RWPE1 (cell line): ENCODE results near the gene PDLIM3.
A peak's percentile ranks its signal among the peaks of the same experiment; 100 is the strongest.

Experiments
- CTCF ChIA-PET: fragments of 350-600 bp; sonication (Branson Sonifier 250); formaldehyde crosslinking; extraction: SDS; loops from one replicate; lab custom pipeline; 2021; lab: Yijun Ruan, JAX
- POLR2A ChIA-PET: fragments of 400-600 bp; formaldehyde crosslinking; extraction: SDS; loops from one replicate; lab custom pipeline; 2020; ENCODE audit warnings: antibody characterized with exemption; ENCODE audit not compliant: low non-redundant PET; lab: Yijun Ruan, JAX
- DNase-seq: peaks from one replicate; pipeline ENCODE4 v3.0.0; 2012; ENCODE audit warnings: low spot score
- H3K27ac ChIP-seq: fragments of 450-650 bp; 2 replicates; pipeline ENCODE4 v1.5.1; 2017
- TF ChIP-seq, protein P1 (sequence below): fragments of 450-650 bp; conservative IDR thresholded peaks from 2 replicates; pipeline ENCODE4 v1.5.1; 2017; ENCODE audit warnings: low read depth, mild to moderate bottlenecking

PDLIM3 gene

DNA sequence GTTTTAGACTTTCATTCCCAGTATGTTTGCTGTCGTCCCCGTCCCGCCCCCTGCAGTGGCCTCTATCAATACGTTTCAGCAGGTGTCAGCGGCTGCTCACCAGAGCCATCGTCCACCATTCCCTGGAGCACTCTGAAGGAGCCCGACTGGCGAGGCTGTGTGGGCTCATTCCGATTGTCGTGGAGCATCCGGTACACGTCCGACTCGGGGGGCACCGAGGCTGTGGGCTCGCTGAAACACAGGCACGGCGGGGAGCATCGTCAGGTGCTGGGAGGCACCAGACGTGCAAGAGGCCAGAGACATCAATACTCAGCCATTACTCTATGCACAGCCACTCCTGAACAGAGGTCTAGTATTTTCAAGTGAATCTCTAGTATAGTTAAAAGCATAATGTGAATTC lies 28.9 kb downstream of the PDLIM3 start:
- DNase-seq = no peak
- POLR2A ChIA-PET = no interaction called here
- H3K27ac ChIP-seq = no peak overlapping the region
- CTCF ChIA-PET = no interaction called here
- TF ChIP-seq, protein P1, sequence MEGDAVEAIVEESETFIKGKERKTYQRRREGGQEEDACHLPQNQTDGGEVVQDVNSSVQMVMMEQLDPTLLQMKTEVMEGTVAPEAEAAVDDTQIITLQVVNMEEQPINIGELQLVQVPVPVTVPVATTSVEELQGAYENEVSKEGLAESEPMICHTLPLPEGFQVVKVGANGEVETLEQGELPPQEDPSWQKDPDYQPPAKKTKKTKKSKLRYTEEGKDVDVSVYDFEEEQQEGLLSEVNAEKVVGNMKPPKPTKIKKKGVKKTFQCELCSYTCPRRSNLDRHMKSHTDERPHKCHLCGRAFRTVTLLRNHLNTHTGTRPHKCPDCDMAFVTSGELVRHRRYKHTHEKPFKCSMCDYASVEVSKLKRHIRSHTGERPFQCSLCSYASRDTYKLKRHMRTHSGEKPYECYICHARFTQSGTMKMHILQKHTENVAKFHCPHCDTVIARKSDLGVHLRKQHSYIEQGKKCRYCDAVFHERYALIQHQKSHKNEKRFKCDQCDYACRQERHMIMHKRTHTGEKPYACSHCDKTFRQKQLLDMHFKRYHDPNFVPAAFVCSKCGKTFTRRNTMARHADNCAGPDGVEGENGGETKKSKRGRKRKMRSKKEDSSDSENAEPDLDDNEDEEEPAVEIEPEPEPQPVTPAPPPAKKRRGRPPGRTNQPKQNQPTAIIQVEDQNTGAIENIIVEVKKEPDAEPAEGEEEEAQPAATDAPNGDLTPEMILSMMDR = no peak

DNA sequence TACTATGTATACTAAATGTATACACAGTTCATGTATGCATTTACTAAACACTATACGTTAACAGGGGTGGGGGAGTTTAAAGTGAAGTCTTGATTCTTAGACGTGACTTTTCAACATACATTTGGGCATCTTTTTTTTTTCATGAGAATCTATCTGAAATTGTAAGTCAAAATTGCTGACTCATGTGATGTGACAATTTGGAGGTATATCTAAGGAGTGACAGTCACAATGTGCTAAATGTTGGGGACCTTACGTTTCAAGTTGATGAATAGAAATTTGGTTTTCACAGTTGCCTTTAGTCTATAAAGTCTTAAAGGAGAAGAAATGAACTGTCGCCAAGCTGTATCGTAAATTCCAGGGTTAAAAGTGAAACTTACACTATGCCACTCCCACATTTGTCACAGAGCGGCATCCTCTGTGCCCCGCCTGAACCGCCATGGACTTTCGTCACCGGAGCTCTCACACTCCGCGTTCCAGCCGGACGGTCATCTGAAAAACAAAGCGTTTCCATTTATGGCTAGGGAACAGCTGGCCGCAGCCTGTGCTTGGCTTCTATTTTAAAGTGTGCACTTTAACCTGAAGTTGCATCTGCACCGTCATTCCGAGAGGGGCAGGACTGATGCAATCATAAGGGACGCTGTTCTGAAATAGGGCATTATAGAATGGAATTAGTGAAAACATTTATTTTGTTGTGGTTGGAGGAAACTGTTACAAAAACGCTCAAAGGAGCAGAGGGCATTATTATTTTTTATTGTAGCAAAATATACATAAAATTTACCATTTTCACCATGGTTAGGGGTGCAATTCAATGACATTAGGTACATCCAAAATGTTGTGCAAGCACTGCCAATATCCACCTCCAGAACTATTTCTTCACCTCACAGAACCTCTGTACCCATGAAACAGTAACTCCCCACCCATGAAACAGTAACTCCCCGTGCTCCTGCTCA lies 30.9 kb downstream of the PDLIM3 start:
- POLR2A ChIA-PET = no interaction called here
- CTCF ChIA-PET = interaction anchor here (0.6 kb wide), 1 partner anchor 93 kb away, joined by 3 read pairs; no protein-coding TSS in a partner anchor
- TF ChIP-seq, protein P1 = no peak
- H3K27ac ChIP-seq = no peak overlapping the region
- DNase-seq = peak; percentile 5

DNA sequence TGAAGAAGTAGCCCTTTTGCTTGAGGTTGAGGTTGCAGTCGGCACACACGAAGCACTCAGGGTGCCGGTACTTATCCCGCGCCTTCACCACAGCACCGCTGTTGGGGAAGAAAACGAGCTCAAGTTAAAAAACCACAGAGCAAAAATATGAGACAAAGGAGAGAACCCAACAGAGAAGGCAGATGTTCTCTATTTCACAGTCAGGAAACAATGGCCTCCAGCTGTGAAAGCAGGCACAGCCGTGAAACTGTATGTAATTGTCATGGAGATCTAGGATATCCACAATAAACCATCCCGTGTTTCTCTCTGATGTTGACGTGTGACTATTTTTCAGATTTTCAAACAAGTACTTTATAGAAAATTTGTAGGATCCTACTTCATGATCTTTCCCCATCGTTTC lies 32.9 kb downstream of the PDLIM3 start:
- H3K27ac ChIP-seq = no peak overlapping the region
- DNase-seq = no peak
- CTCF ChIA-PET = no interaction called here
- TF ChIP-seq, protein P1 = no peak
- POLR2A ChIA-PET = no interaction called here

DNA sequence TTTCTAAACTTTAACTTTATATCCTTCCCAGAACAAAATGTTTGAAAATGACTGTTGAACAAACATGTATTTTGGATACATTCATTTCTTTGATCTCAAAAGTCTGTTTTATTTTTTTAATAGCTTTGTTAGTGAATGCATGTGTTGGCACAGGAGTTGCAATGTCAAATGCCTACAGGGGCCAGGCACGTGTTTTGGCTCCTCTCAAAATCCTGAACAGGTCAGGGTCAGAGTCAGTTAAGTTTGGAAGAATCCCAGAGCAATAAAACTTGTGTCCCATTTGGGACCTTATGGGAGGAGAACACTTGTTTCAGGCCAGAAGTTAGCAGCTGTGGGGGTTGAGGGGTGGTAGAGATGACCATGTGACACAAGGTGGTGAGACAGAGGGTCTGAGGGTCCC lies 34.7 kb downstream of the PDLIM3 start:
- no peak overlapping the region for H3K27ac ChIP-seq
- TF ChIP-seq, protein P1 = no peak
- CTCF ChIA-PET = interaction anchor here (0.6 kb wide), 1 partner anchor 209 kb away, joined by 4 read pairs; no protein-coding TSS in a partner anchor
- POLR2A ChIA-PET = no interaction called here
- no peak for DNase-seq

DNA sequence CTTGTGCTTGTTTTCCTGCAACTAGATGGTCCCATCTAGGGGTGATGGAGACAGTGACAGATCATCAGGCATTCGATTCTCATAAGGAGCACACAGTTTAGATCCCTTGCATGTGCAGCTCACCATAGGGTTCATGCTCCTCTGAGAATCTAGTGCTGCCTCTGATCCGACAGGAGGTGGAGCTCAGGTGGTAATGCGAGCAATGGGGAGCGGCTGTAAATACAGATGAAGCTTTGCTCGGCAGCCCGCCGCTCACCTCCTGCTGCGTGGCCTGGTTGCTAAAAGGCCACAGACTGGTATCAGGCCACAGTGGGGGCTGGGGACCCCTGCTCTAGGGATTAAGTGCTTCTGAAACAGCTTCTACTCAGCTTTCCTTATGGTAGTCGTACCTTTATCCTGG lies 35.3 kb downstream of the PDLIM3 start:
- ChIA-PET POLR2A (no interaction called here), CTCF (no interaction called here)
- TF ChIP-seq, protein P1 = no peak
- no peak overlapping the region for H3K27ac ChIP-seq
- DNase-seq = no peak

DNA sequence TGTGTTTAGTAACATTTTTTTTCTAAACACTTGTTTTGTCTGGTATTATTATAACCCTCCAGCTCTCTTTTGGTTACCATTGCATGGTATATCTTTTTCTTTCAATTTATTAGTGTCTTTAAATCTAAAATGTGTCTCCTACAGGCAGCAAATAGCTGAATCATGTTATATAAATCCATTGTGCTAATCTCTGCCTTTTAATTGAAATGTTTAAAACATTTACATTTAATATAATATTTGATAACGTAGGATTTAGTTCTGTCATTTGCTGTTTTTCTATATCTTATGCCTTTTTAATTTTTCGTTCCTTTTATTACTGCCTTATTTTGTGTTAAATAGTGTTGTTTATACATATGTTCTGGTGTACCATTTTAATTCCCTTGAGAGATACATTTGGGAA lies 46.7 kb downstream of the PDLIM3 start:
- no peak overlapping the region for H3K27ac ChIP-seq
- no peak for DNase-seq
- CTCF ChIA-PET = no interaction called here
- POLR2A ChIA-PET = no interaction called here
- TF ChIP-seq, protein P1 = no peak
